Immature natural killer cell (primary cell): ENCODE measurements around the gene GRK5. TPM values are rescaled to one million over a fixed set of nuclear protein-coding genes. Genes with fewer than 3 reads are reported as not detected.

Source experiments
- DNase-seq, 3 donors: peaks; one replicate each; pipeline ENCODE4 v3.0.0; 2022; ENCODE audit warnings: mixed read lengths in 1 of 3
- H3K27ac Mint-ChIP-seq, 6 donors: one replicate each; pipeline ENCODE4 v1.8.0; 2020; ENCODE audit warnings: mixed read lengths in 6 of 6, mild to moderate bottlenecking in 5 of 6, inconsistent platforms in 4 of 6, moderate library complexity in 3 of 6
- H3K27me3 Mint-ChIP-seq, 3 donors: one replicate each; pipeline ENCODE4 v1.8.0; 2020 to 2021; ENCODE audit warnings: low read depth in 3 of 3, mild to moderate bottlenecking in 3 of 3, mixed read lengths in 3 of 3, moderate library complexity in 3 of 3, inconsistent platforms in 1 of 3
- H3K36me3 Mint-ChIP-seq, 3 donors: one replicate each; pipeline ENCODE4 v1.8.0; 2020; ENCODE audit warnings: mixed read lengths in 3 of 3, inconsistent platforms in 2 of 3, mild to moderate bottlenecking in 2 of 3
- H3K4me1 Mint-ChIP-seq, 2 donors: one replicate each; pipeline ENCODE4 v1.8.0; 2020; ENCODE audit warnings: inconsistent platforms in 2 of 2, mild to moderate bottlenecking in 2 of 2, mixed read lengths in 2 of 2, moderate library complexity in 1 of 2
- H3K4me3 Mint-ChIP-seq, 5 donors: one replicate each; pipeline ENCODE4 v1.8.0; 2020; ENCODE audit warnings: mild to moderate bottlenecking in 5 of 5, mixed read lengths in 5 of 5, inconsistent platforms in 3 of 5, moderate library complexity in 3 of 5
- H3K9me3 Mint-ChIP-seq, 6 donors: one replicate each; pipeline ENCODE4 v1.8.0; 2020; ENCODE audit warnings: mild to moderate bottlenecking in 6 of 6, mixed read lengths in 6 of 6, inconsistent platforms in 4 of 6, moderate library complexity in 3 of 6
- polyA plus RNA-seq, 3 donors: library from polyadenylated mRNA; unstranded; fragments of 300-500 nt; fragmentation: Illumina TruSeq; gene quantifications; one replicate each; pipeline ENCODE4 v1.2.3, GENCODE V29; 2021

The GRK5 gene
- polyA plus RNA-seq, 3 donors from 2014 or later, result 2.1 to 12.4 (median 3.3) TPM

DNA sequence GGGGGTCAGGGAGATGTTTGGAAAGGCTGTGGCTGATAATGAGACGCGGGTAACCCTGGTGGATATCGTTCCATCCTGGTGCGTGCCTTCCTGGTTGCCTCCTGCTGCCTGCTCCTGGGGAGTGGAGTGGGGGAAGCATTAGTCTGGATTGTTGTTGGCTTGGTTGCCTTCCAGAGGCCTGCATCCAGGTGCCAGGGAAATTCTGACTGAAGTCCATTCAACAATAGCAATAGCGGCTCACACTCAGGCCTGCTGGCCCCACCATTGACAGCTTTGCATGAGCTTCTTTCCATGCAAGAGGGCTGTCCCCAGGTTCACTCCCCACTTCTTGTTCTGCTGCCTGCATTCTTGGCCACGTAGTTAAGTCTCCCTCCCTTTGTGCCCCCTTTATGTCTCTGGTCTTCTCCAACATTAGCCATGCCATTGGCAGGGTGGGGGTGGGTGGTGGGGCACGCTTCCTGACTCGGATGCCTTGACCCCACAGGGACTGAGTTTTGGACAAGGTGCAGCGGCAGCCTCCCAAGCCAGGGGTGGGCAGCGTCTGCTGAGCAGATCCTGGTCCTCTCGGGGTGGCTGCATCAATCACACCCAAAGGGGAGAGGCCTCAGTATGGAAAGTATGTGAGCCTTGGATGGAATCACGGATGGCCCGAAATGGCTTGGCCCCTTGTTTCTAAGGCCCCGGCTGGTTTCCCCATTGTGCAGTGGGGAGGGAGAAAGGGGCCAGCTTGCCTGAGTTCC, 150.2 kb downstream of the GRK5 start:
- Mint-ChIP-seq H3K9me3 (peaks cover 3 to 13% (median 12%) of the 10 kb centered on the region in 6 donors), H3K27ac (no peak overlapping the region), H3K36me3 (peaks cover 20 to 22% (median 21%) of the 10 kb centered on the region in 3 donors), H3K4me1 (peaks cover 11 to 19% of the 10 kb centered on the region in 2 donors), H3K27me3 (peaks cover 0 to 3% (median 0%) of the 10 kb centered on the region in 3 donors), H3K4me3 (no peak overlapping the region)
- DNase-seq, result no peak

DNA sequence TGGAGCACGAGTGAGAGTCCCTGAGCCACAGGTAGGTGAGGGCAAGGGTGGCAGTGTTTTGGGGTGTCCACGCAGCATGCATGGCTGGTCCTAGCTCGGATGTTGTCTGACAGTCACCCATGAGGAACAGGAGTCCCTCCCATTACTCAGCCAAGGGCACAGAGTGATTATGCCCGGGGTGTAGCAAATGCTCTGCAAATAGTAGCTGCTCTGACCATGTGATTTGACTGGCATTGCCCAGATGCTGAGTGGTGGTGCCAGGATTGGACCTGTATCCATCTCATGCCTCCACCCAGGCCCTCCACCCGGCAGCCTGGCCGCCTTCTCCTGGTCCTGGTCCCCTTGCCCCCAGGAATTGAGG, 150.8 kb downstream of the GRK5 start:
- H3K4me3 Mint-ChIP-seq, result no peak overlapping the region
- peaks cover 3 to 13% (median 12%) of the 10 kb centered on the region in 6 donors for H3K9me3 Mint-ChIP-seq
- H3K4me1 Mint-ChIP-seq, result peaks cover 11 to 17% of the 10 kb centered on the region in 2 donors
- peaks cover 0 to 3% (median 0%) of the 10 kb centered on the region in 3 donors for H3K27me3 Mint-ChIP-seq
- no peak for DNase-seq
- peak overlapping the region in 1 of 6 donors; percentile 64 for H3K27ac Mint-ChIP-seq
- H3K36me3 Mint-ChIP-seq, result peaks cover 15 to 17% (median 17%) of the 10 kb centered on the region in 3 donors

DNA sequence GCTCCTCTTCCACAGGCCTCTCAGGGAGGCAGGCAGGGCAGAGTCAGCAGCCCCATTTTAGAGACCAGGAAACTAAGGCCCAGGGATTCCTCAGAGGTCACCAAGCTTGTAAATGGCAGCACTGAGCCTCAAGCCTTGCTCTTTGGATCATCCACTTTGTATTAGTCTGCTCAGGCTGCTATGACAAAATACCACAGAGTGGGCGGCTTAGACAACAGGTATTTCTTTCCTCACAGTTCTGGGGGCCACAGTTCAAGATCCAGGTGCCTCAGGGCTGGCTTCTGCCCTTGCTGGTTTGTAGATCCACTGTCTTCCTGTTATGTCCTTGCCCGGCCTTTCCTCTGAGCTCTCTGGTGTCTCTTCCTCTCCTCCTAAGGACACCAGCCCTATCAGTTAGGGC, 151.2 kb downstream of the GRK5 start:
- Mint-ChIP-seq H3K27me3 (peaks cover 0 to 3% (median 0%) of the 10 kb centered on the region in 3 donors), H3K27ac (peak overlapping the region in 2 of 6 donors; percentile 2 to 64), H3K9me3 (peaks cover 3 to 13% (median 12%) of the 10 kb centered on the region in 6 donors), H3K36me3 (peaks cover 15 to 17% (median 17%) of the 10 kb centered on the region in 3 donors), H3K4me3 (no peak overlapping the region), H3K4me1 (peaks cover 11 to 18% of the 10 kb centered on the region in 2 donors)
- no peak for DNase-seq

DNA sequence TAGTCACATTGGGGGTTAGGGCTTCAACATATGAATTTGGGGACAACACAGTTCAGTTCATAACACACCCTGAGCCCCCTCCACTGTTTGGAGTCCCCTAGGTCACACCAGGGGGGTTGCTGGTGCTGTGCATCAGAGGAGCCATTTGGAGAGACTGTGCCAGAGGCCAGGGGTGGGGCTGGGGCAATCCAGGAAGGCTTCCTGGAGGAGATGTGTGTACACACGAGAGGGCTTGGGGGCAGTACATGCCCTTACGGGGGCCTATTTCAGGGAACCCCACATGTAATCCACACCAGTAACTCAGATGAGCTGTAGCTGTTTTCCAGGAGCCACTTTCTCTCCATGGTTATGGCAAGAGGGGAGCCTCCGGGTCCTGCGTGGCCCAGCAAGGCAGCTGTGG, 151.7 kb downstream of the GRK5 start:
- H3K4me1 Mint-ChIP-seq, result peaks cover 11 to 19% of the 10 kb centered on the region in 2 donors
- no peak overlapping the region for H3K27ac Mint-ChIP-seq
- H3K27me3 Mint-ChIP-seq, result peaks cover 0 to 3% (median 0%) of the 10 kb centered on the region in 3 donors
- H3K9me3 Mint-ChIP-seq, result peaks cover 3 to 13% (median 12%) of the 10 kb centered on the region in 6 donors
- DNase-seq, result no peak
- no peak overlapping the region for H3K4me3 Mint-ChIP-seq
- H3K36me3 Mint-ChIP-seq, result peaks cover 15 to 17% (median 17%) of the 10 kb centered on the region in 3 donors

DNA sequence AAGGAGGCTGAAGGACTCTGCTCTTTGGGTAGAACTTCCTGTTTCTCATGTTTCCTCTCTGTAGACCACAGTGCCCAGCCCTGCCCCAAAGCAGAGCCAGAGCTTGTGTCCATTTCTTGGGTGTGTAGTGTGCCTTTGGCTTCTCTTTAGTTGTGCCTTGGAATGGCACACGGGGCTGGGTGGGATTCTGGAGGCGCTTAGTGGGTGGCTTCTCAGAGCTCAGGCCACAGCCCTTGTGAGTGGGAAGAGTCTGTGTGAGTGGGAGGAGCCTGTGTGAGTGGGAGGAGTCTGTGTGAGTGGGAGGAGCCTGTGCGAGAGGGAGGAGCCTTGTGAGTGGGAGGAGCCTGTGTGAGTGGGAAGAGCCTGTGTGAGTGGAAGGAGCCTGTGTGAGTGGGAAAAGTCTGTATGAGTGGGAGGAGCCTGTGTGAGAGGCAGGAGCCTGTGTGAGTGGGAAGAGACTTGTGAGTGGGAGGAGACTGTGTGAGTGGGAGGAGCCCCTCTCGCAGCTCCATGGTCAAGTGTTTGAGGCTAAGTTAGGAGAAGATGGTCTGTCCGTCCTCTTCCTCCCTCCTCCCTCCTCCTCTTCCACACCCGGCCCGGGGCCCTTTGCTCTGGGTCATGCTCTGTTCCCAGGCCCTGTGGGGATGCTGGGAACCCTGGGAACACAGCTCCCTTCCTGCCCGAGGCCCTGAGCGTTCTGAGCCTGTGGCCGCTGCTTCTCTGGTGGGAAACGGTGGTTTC, 153.0 kb downstream of the GRK5 start:
- Mint-ChIP-seq H3K27me3 (peaks cover 0 to 3% (median 2%) of the 10 kb centered on the region in 3 donors), H3K27ac (peak overlapping the region in 2 of 6 donors; percentile 28 to 46), H3K4me1 (peaks cover 11 to 19% of the 10 kb centered on the region in 2 donors), H3K9me3 (peaks cover 3 to 13% (median 12%) of the 10 kb centered on the region in 6 donors), H3K4me3 (peak overlapping the region in 1 of 5 donors; percentile 7), H3K36me3 (peaks cover 15 to 20% (median 17%) of the 10 kb centered on the region in 3 donors)
- peak in 2 of 3 donors; percentile 15 to 30 for DNase-seq

DNA sequence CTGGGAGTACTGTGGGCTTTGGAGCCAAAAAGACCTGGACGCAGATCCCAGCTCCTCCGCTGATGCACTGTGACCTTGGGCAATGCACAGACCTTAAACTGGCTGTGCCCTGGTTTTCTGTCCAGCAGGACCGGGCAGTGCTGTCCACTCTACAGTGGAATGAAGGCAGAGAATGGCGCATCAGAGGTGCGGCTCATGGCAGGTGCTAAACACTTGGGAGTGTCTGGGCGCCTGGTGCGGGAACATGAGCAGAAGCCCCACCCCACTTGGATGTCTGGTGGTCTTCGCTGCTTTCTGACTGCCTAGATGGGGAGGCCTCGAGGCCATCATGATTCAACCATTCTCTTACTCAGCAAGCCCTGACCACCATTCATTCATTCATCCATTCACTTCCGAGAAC, 153.7 kb downstream of the GRK5 start:
- Mint-ChIP-seq H3K27ac (no peak overlapping the region), H3K36me3 (peaks cover 10 to 15% (median 11%) of the 10 kb centered on the region in 3 donors), H3K4me3 (no peak overlapping the region), H3K9me3 (peaks cover 1 to 8% (median 7%) of the 10 kb centered on the region in 6 donors), H3K4me1 (peaks cover 11 to 19% of the 10 kb centered on the region in 2 donors), H3K27me3 (peaks cover 0 to 3% (median 2%) of the 10 kb centered on the region in 3 donors)
- no peak for DNase-seq

DNA sequence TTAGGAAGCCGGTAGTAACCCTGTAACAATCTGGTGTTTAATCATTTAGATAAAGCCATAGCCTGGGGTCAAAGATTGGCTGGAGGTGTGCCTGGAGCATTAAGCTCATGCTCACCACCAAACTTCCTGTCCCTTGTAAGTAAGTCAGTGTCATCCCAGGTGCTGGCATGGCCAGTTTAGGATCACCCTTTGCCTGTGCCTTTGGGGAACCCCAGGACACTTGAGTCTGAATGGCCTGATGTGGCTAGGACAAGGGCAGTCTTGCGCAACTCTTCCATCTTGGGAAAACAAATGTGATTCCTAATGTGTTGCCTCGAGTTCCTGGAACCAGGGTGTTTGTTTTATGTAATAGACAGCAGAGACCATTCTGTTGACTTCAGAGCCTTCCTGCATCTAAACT, 154.8 kb downstream of the GRK5 start:
- no peak overlapping the region for H3K4me3 Mint-ChIP-seq
- peak overlapping the region in 1 of 6 donors; percentile 64 for H3K27ac Mint-ChIP-seq
- H3K9me3 Mint-ChIP-seq, result peaks cover 0 to 3% (median 0%) of the 10 kb centered on the region in 6 donors
- peaks cover 0 to 4% (median under 1%) of the 10 kb centered on the region in 3 donors for H3K36me3 Mint-ChIP-seq
- H3K4me1 Mint-ChIP-seq, result peaks cover 11 to 23% of the 10 kb centered on the region in 2 donors
- H3K27me3 Mint-ChIP-seq, result peaks cover 0 to 3% (median 2%) of the 10 kb centered on the region in 3 donors
- DNase-seq, result no peak

DNA sequence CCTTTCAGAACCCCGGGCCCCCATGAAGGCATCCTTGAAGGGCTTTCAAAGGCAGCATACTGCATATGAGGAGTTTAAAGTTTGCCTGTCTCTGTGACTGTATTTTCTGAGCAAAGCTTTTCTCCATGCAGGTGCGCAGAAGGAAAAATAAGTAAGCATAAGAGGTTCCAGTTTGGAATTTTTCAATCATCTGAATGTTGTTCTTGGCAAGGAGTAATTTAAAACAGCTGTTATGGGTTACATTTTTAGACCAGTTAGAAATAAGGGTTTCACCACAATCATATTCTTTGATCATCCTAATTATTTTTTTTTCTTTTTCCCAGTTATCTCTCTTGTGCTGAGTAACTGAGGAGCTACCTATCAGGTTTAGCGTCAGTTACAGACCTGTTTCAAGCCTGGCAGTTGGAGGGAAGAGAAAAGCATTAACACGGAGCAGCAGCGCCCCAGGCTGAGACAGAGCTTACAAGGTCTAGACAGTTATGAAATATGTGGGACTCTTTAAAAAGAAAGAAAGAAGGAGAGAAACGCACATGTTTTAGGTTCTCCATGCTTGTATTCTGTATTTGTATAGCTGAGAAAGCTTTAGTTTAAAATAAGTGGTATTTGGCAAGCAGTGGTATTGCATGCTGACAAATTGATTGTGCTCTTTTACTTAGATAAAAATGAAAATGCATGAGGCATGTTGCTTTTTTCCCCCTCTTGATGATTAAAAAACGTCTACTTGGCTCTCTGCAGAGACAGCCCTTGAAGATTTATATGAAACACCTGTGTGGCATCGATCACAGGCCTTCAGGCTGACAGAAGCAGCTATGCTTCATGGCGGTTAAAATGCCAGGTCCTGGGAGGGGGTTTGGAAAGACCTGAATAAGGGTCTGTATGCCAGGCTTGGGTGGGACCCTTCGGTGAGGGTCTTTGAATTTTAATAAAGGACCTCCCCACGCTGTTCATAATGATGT, 157.6 kb downstream of the GRK5 start:
- Mint-ChIP-seq H3K4me3 (no peak overlapping the region), H3K27ac (no peak overlapping the region)

DNA sequence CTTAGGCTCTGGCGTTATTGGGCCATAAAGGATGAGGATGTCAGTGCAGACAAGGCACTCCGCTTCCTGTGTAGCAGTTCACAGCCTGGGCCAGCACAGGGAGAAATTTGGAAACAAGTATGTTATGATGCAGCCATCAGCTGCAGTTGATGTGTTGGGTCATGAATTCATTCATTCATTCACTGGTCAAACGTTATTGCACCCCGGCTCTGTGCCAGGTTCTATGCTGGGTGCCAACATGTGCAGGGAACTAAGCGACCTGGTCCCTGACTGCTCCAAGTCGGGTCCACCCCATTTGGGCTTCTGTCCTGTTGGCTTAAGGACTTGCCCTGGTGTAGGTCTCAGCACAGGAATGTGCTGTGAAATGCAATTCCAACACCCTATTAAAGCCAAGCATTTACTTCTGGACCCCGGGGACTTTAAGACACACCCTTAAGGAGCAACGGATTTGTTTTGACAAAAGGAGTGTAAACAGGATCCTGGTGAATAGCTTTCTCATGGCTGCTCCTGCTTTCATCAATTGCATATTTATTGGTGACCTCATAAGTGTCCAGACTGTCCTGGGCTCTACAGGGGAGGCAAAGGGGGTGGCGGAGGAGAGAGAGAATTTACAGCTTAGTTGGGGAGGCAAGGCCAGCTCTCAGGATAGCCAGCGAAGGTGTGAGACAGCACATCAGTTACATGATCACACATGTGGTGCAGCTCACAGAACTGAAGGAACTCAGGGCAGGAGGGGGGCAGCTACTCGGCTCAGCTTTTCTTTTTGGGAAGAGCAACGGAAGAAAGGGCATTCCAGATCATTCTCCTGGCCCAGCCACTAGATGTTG, 158.6 kb downstream of the GRK5 start:
- no peak overlapping the region for H3K4me3 Mint-ChIP-seq
- no peak for DNase-seq
- peaks cover 0 to 10% (median 2%) of the 10 kb centered on the region in 3 donors for H3K27me3 Mint-ChIP-seq
- H3K36me3 Mint-ChIP-seq, result peaks cover 0 to 3% (median 0%) of the 10 kb centered on the region in 3 donors
- no peak overlapping the region for H3K27ac Mint-ChIP-seq
- no peaks in the 10 kb centered on the region for H3K9me3 Mint-ChIP-seq
- peaks cover 21 to 34% of the 10 kb centered on the region in 2 donors for H3K4me1 Mint-ChIP-seq

More for the DNA sequence above, 157.6 kb downstream of the GRK5 start:
- DNase-seq, result no peak
- Mint-ChIP-seq H3K27me3 (peaks cover 0 to 6% (median 5%) of the 10 kb centered on the region in 3 donors), H3K4me1 (peaks cover 17 to 29% of the 10 kb centered on the region in 2 donors), H3K36me3 (peaks cover 0 to 3% (median 0%) of the 10 kb centered on the region in 3 donors), H3K9me3 (no peaks in the 10 kb centered on the region)

DNA sequence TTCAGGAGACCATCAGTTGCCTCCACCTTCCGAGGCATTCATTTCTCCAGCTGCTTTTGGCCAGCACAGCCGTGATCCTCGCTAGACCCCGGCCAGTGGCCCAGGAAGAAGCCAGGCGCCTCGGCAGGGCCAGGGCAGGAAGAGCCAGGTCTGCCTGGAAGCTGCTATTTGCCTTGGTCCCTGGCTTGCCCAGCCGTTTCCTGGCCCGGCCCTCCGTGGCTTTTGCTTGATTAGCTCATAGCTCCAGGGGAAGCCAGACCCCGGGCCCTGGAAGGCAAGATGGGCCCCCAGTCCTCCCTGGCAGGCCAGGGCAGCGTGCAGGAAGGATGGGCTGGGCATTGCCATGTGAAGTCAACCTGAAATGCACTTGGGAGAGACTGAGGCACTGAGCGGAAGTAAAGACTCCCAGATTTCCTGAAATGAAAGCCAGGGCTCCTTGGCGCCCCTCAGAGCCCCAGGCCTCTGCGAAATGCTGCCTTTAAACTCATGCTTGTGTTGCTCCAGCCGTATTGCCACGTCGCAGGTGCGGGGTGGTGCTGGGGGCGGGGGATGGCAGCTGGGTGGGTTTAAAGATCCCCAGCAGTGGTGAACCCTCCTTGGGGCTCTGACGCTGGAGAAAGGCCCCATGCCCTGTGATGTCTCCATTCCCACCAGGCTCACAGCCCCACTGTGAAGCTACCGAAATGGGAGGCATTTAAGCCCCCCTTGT, 160.6 kb downstream of the GRK5 start:
- H3K36me3 Mint-ChIP-seq, result peaks cover 0 to 3% (median 0%) of the 10 kb centered on the region in 3 donors
- no peaks in the 10 kb centered on the region for H3K9me3 Mint-ChIP-seq
- peaks cover 2 to 15% (median 2%) of the 10 kb centered on the region in 3 donors for H3K27me3 Mint-ChIP-seq
- no peak overlapping the region for H3K27ac Mint-ChIP-seq
- H3K4me3 Mint-ChIP-seq, result peak overlapping the region in 1 of 5 donors; percentile 16
- no peak for DNase-seq
- peaks cover 24 to 44% of the 10 kb centered on the region in 2 donors for H3K4me1 Mint-ChIP-seq

DNA sequence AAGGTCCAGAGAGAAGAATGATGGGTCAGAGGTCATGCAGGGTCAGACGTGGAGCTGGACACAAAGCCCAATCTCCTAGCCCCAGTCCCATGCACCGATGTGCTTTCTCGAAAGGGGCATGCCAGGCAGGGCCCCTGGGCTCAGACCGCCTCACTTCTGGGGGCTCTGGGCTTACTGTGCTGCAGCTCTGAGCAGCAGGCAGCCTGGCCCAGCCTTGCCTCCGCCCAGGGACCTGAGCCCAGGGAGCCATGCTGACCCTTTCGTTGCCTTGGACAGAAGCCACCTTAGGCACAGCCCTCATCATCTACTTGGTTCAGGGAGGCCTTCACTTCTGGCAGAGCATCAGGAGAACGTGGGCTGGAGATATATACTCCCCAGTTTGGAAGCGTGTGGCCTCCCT, 161.2 kb downstream of the GRK5 start:
- DNase-seq, result no peak
- Mint-ChIP-seq H3K36me3 (peaks cover 0 to 3% (median 0%) of the 10 kb centered on the region in 3 donors), H3K4me1 (peaks cover 29 to 45% of the 10 kb centered on the region in 2 donors), H3K4me3 (peak overlapping the region in 1 of 5 donors; percentile 16), H3K9me3 (no peaks in the 10 kb centered on the region), H3K27me3 (peaks cover 2 to 15% (median 2%) of the 10 kb centered on the region in 3 donors), H3K27ac (no peak overlapping the region)
